Cerebellar nuclear complex (tissue), 1 donor: Measurements from ENCODE around the gene RAB28.

Experiments
- DNase-seq, 2 experiments: peaks; one replicate each; lab custom pipeline; 2025; lab: John Stamatoyannopoulos, UW

Gene RAB28

GRCh38 chr4:13509442-13509841, 25.3 kb upstream of the RAB28 start:
- no peak for DNase-seq

GRCh38 chr4:13504374-13504773, 20.2 kb upstream of the RAB28 start:
- DNase-seq: no peak

- no peak for DNase-seq
Measured at GRCh38 chr4:13498469-13498868, 14.3 kb upstream of the RAB28 start.

- DNase-seq: no peak
Measured at GRCh38 chr4:13496605-13497004, 12.5 kb upstream of the RAB28 start.

GRCh38 chr4:13495753-13496152, 11.6 kb upstream of the RAB28 start:
- DNase-seq: no peak

GRCh38 chr4:13493793-13494192, 9.7 kb upstream of the RAB28 start:
- no peak for DNase-seq

- no peak for DNase-seq
Measured at GRCh38 chr4:13492747-13493146, 8.6 kb upstream of the RAB28 start.

- no peak for DNase-seq
Measured at GRCh38 chr4:13484749-13485221, 645 bp upstream of the RAB28 start.

- DNase-seq: no peak
Measured at GRCh38 chr4:13483768-13484121, 395 bp downstream of the RAB28 start.

- DNase-seq: no peak
Measured at GRCh38 chr4:13483136-13483767, 888 bp downstream of the RAB28 start.

GRCh38 chr4:13481569-13481968, 2.6 kb downstream of the RAB28 start:
- DNase-seq: no peak

- DNase-seq: no peak
Measured at GRCh38 chr4:13478707-13479106, 5.4 kb downstream of the RAB28 start.

- no peak for DNase-seq
Measured at GRCh38 chr4:13478131-13478530, 6.0 kb downstream of the RAB28 start.

- DNase-seq: no peak
Measured at GRCh38 chr4:13476915-13477314, 7.2 kb downstream of the RAB28 start.

- no peak for DNase-seq
Measured at GRCh38 chr4:13476152-13476551, 8.0 kb downstream of the RAB28 start.

GRCh38 chr4:13471400-13471799, 12.7 kb downstream of the RAB28 start:
- no peak for DNase-seq

- no peak for DNase-seq
Measured at GRCh38 chr4:13470379-13470778, 13.8 kb downstream of the RAB28 start.

- DNase-seq: no peak
Measured at GRCh38 chr4:13464973-13465372, 19.2 kb downstream of the RAB28 start.

GRCh38 chr4:13464543-13464942, 19.6 kb downstream of the RAB28 start:
- no peak for DNase-seq

GRCh38 chr4:13461191-13461905, 22.8 kb downstream of the RAB28 start:
- DNase-seq: no peak

- no peak for DNase-seq
Measured at GRCh38 chr4:13455411-13455810, 28.7 kb downstream of the RAB28 start.

GRCh38 chr4:13454786-13455185, 29.4 kb downstream of the RAB28 start:
- no peak for DNase-seq

GRCh38 chr4:13452927-13453579, 31.1 kb downstream of the RAB28 start:
- no peak for DNase-seq
